WI38 (cell line): Measurements from ENCODE around the gene SMYD3.

ENCODE experiments used
- H3K4me3 ChIP-seq: 2 replicates; pipeline ENCODE4 v1.5.1; 2011; ENCODE audit warnings: low read depth, mild to moderate bottlenecking, control low read depth, low read length
- CTCF ChIP-seq: IDR thresholded peaks from 2 replicates; pipeline ENCODE4 v1.5.1; 2012; ENCODE audit warnings: low read depth, mild to moderate bottlenecking, control low read depth, low read length

SMYD3 gene

GRCh38 chr1:246020211-246020954 lies 486.7 kb downstream of the SMYD3 start:
- no peak for TF ChIP-seq CTCF
- H3K4me3 ChIP-seq: no peak overlapping the region

DNA sequence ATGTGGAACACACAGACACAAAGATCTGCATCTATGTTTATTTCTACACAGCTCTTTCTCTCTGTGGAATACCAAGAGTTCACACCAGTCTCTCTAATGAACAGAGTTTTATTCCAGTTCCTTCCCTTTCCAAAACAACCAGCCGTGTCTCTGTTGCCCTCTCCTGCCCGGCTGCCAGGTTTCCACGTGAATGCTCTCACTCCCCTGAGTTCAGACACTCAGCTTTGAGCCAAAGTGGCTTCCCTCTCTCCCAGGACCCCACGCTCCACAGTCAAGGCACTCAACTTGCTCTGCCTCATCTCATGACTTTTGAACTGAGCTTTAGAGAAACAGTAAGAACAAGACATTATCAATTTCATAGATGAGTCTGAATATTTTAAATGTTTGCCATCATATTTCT lies 488.9 kb downstream of the SMYD3 start:
- no peak overlapping the region for H3K4me3 ChIP-seq
- no peak for TF ChIP-seq CTCF

DNA sequence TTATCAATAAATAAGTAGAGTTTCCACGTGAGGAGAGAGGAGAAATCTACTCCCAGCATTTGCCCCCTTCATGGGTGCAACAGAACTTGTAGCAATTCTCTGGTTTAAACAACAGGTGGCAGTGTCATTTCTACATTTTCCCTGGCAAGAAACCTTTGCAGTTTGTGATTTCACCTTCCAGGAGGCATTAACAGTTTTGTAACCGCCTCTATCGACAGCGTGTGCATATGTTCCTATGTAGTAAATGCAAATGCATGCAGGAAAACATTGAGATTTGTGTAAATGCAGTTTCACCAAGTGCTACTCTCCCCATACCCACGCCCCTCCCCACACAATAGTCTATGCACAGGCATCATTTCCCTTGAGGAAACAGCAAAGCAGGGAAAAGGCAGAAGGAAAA lies 494.7 kb downstream of the SMYD3 start:
- no peak overlapping the region for H3K4me3 ChIP-seq
- TF ChIP-seq CTCF: peak; percentile 42

DNA sequence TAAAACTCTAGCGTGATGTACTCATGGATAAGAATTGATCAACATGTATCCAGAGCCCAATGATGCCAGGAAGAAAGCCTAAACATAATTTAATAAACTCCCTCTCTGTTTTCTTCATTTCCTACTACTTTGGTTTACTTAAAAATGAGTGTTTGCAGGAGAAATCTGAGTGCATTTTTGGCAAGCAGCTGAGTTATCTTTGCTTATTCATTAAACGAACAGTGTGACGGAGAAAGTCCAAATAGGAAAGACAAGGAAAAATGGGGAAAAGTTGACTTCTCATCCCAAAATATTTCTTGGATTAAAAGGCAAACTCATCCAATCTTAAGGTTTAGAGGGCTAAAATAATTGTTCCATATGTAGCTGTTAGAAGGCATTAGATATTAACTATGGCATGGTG lies 496.7 kb downstream of the SMYD3 start:
- no peak overlapping the region for H3K4me3 ChIP-seq
- no peak for TF ChIP-seq CTCF

DNA sequence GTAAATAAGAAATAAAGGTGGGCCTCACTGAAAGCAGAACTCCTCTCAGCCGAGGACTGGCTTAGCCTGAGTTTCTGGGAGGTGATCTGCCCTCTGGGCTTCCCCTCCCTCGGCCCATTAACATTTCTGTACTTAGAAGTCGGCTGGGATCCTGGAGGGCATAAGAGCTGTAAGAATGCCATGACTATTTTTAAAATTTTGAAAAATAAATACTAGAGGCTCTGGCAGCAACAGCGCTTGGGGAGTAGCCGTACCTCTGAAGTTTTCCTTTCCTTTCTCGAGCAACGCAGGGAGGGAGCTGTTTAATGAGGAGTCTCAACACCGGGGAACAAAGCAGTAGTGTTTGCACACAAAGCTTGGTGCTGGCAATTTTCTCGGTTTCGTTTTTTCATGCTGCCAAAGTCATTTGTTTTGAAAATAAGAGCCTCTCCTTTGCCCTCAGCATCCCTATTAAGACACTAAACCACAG lies 498.7 kb downstream of the SMYD3 start:
- no peak overlapping the region for H3K4me3 ChIP-seq
- no peak for TF ChIP-seq CTCF

DNA sequence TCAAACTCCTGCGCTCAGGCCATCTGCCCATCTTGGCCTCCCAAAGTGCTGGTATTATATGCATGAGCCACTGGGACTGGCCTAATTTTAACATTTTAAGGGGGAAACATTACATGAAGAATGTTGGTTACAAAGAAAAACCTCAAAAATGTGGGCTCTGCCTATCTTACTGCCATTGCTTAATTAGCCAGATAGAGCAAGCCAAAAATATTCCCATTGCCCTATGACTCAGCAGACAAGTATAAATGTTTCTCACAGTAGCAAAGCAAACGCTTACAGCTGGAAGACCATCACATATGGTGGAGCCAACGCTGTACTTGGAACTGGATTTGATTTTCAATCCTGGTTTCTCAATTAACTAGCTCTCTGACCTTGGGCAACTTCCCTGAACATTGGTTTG lies 502.0 kb downstream of the SMYD3 start:
- no peak overlapping the region for H3K4me3 ChIP-seq
- TF ChIP-seq CTCF: no peak

- TF ChIP-seq CTCF: no peak
- no peak overlapping the region for H3K4me3 ChIP-seq
Observed at GRCh38 chr1:246004301-246004700, 502.8 kb downstream of the SMYD3 start.
